Measurements from ENCODE around the gene RCBTB1.

RCBTB1 gene

DNA sequence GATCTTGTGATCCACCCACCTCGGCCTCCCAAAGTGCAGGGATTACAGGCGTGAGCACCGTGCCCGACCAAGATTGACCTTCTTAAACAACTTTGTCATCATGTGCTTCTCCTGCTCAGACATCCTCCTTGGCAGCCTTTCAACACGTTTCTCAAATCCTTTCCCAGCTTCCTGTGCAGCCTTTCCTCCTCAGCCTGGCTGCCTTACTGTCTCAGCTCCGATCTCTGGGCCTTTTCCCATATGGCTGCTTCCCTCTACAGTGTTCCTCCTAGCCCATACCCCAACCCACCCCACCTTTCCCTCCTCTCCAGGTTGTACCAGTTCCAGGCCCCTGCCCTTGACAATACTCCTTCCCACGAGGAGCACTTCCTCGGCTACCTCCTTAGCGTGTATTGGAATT, 82.4 kb downstream of the RCBTB1 start:
- no peak for DNase-seq

DNA sequence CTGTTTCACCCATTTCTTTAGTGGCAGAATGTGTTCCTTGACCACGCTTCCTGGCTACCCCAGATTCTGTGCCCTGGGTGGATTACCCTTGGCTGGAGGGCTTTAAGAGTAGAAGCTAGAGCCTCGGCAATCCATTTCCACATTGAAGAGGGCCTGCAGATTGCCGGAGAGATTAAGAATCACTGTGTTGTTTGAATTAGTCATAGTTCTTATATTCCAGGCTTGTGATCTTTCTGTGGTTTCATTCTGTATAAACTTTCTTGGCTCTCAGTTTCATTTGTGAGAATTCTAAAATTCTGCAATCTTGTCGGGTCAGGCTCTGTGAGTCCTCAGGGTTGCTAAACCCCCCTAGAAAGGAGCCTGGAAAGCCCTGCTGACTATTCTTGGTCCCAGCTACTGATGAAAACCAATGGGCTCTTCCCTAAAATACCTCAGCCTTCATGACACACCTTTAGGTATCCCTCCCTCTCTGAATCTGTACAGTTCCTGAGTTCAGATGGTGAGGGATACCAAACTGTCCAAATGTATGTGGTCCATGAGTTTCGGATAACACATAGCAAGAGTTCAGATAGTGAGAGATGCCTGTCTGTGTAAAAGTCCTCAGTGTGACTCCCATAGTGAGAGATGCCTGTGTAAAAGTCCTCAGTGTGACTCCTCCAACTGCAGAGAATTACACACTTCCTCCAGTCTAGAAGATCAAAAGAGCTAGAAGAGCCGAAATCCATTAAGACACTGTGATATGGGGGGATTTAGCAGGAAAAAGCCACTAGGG, 85.3 kb downstream of the RCBTB1 start:
- no peak for DNase-seq

DNA sequence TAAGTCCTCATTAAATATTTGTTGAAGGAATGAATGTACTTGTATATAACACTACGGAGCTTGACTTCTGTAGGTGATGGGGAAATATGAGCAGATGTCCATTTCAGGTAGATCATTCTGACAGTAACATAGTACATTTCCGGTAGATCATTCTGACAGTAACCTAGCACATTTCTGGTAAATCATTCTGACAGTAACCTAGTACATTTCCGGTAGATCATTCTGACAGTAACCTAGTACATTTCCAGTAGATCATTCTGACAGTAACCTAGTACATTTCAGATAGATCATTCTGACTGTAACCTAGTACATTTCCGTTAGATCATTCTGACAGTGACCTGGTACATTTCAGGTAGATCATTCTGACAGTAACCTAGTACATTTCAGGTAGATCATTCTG, 87.2 kb downstream of the RCBTB1 start:
- no peak for DNase-seq

DNA sequence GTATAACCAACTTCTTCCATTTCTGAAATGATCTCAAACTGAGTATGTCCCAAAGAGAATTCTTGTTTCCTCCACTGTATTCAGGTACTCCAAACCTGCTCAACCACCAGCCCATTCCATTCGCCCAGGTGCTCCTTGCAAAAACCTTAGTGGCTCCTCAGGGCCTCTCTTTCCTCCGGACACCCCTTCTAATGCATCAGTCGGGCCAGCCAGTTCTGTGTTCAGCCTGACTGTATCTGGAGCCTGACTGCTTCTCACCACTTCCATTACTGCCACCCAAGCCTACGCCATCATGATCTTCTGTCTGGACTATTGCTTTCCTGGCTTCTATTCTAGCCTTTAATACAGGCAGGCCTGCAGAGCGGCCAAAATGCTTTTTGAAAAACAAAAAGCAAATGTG, 88.1 kb downstream of the RCBTB1 start:
- DNase-seq, result peak in 1 of 2 experiments; percentile 4

DNA sequence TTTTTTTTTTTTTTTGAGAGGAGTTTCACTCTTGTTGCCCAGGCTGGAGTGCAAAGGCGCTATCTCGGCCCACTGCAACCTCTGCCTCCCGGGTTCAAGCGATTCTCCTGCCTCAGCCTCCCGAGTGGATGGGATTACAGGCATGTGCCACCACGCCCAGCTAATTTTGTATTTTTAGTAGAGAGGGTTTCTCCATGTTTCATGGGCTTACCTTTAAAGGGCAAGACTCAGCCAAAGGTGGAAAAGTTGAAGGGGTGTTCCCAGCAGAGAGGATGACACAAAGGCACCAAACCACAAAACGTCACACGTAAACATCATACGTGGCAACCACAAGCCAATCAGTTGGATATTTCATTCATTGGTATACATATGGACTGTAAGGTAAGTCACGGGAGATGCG, 88.5 kb downstream of the RCBTB1 start:
- DNase-seq, result peak; percentile 51 to 64

DNA sequence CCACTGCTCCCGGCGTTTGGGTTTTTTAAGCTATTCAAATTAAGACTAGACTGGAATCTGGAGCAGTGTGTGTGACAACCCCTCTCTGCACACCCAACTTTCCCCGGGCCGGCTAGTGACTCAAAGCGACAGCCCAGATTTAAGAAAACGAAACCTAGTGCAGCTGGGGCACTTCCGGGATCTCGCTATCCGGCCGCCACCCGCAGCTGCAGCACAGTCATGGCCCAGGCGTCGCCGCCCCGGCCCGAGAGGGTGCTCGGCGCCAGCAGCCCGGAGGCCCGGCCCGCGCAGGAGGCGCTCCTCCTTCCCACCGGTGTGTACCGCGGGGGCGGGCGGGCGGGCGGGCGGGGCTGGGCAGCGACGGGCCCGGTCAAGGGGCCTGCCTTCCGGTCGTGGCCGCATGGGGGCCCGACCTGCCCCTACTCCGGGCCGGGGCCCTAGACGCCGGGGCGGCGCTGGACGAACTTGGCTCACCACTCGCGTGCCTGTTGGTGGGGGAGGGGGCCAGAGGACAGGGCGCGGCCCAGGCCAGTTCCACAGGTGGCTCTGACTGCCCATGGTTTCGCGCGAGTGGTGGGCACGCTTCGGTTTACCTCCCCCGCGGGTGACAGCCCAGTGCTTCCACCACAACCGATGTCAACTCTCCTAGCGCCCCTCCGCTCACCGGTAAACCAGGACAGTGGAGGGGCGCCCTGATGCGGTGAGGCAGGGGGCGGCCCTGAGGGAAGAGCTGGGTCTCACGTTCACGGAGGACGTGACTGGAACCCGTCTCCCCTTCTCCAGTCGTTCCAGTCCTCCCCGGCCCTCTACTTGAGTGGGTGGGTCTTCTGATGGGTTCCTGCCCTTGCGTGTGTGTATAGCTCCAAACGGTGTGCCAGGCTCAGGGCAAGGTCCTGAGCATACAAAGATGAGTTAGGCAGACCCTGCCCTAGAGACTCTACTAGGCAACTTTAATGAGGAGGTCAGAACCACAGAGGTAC, 89.3 kb downstream of the RCBTB1 start, which contains the start of gene PHF11:
TSS of gene PHF11 (plus strand) at position 171 of the 980 bp plus-strand sequence. CDS start at position 220, 49 bp downstream.
- peak; percentile 87 to 91 for DNase-seq

DNA sequence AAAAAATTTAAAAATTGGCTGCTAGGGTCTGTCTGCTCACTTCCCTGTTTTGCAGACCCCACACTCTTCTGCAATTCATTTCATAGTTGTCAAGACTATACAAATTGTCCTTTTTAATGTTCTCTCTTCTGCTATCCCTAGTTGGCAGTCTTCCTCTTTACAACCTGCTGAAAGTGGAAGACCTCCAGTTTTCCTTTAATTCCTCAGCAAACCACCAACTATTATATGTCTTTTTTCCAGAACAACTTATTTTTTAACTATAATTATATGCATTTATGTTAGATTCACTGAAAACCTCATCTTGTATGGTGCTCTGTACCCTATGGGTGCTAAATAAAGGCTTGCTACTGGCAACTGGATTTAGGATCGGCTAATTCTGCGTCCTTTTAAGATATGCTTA, 90.7 kb downstream of the RCBTB1 start:
- no peak for DNase-seq

DNA sequence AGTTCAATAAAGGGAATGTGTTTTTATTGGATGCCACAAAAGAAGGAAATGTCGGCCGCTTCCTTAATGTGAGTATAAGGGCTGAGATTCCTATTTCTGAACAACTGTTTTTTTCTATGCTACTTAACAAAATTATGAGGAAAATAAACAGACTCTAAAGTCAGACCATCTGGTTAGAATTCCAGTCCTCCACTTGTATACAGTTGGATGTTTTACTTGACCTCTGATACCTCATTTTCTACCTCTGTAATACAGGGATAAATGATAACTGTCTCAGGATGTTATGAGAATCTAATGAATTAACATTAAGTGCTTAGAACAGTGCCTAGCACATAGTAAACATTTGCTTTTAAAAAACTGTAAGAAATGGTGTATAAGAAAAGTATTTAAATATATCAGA, 96.8 kb downstream of the RCBTB1 start:
- no peak for DNase-seq
